Measurements from ENCODE around the gene PTPRG.
A peak's percentile ranks its signal among the peaks of the same experiment; 100 is the strongest.

The PTPRG gene

DNA sequence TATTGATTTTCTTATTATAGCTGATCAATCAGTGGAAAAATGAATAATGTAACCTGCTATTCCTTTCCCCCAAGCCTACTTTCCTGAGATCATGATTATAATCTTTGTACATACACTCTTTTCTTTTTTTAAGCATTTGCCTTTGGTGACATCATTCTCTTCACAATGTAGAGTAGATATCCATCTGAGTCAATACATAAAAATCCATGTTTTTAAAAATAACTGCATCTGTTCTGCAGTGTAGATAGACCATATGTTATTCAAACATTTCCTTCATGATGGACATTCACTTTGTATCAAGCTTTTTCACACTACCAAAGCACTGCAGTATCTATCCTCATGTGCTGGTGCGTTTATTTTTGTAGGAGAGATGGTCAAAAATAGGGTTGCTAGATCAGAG lies 211.1 kb downstream of the PTPRG start:
- H3K4me3 ChIP-seq (ENCODE audit: low read depth, low read length): no peak overlapping the region
- DNase-seq (ENCODE audit: low read depth): no peak

DNA sequence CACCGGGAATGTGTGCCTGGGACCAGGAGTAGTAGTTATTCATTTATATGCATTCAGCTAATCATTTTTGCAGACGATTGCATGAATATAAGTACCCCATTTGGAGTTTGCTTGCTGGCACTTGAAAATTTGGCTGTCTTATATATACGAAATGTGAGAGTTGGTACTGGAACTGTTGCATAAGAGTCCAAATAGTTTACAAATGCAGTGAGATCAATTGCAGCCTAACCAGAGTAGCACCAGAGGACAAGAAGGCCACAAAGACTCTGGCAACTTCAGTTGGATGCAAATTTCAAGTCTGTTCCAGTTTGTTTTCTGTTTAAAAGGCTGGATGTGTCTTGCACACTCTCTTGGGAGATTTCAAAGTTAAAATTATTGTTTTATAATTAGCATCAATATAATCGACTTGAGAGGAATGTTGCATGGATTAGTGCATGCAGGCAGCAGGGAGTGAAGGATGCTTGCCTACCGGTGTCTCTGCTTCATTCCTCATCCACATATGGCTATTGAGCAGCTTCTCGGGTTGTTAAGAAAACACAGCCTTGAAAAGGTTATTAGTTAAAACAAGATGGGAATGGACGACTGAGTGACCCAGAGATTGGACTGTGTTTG lies 213.0 kb downstream of the PTPRG start:
- no peak for DNase-seq (ENCODE audit: low read depth)

DNA sequence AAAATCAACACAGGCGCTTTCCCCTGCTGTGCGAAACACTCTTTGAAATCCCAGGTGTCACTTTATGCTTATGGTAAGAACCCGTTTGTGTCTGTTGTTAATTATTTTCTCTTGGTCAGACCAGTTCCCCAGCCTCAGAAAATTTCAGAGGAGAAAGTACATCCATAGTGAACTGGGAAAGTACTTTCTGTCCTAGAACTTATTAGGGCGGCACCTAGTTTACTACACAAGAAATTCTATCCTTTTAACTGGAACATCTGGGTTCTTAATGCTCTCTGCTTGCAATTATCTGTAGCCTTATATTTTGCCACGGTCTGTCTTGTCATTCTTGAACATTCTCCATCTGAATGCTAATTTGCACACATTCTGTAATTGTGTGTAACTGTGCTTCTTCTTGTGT lies 215.0 kb downstream of the PTPRG start:
- no peak for DNase-seq (ENCODE audit: low read depth)
- H3K4me3 ChIP-seq (ENCODE audit: low read depth, low read length): no peak overlapping the region

More for the DNA sequence above, 213.0 kb downstream of the PTPRG start:
- no peak overlapping the region for H3K4me3 ChIP-seq (ENCODE audit: low read depth, low read length)

DNA sequence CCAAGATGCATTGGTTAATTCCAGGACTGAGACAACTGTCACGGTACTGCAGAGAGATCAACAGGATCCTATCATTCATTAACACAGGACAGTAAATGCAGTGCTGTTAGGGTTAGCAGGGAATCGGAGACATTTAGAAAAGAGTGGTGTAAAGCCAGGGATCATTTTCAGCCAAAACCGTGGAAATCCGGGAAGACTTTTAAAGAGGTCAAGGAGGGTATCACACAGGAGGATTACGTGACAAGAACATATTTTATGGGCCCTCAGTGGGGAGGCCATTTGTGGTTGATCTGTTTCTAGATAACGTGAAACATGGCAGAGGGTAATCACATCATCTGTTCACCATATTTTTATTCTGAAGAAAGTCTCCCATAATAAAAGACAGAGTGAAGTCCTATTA lies 216.1 kb downstream of the PTPRG start:
- H3K4me3 ChIP-seq (ENCODE audit: low read depth, low read length): no peak overlapping the region
- DNase-seq (ENCODE audit: low read depth): no peak

DNA sequence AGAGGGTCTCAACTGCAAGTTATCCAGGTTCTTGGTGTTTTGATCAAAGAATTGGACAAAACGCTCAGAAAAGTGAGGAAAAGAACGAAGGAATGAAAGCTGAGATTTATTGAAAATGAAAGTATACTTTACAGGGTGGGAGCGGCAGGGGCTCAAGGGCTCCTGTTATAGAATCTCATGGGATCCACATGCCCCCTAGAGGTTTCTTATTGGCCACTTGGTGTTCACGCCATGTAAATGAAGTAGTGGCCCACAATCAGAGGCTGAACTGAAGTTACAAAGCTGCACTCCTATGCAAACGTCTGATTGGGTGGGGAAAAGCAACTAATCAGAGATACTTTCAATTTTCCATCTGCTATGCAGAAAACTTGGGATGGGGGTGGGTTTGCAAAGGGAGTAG lies 216.7 kb downstream of the PTPRG start:
- no peak overlapping the region for H3K4me3 ChIP-seq (ENCODE audit: low read depth, low read length)
- no peak for DNase-seq (ENCODE audit: low read depth)

DNA sequence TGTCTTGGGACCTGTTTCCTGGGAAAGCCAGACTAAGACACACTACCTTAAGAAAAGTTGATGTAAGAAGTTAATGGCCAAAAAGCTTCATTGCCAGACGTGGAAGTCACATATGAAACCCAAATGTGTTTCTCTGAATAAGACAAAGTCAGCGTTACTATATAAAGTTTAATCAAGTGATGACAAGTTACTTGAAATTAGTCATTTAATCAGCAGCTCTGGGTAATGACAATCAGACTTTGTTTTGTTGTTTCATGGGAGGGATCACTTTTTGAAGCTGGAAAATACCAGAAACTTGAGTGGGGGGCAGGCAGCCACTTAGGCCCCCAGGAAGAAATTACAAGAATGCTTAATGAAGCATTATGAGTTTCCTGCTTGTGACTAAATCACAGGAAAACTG lies 218.6 kb downstream of the PTPRG start:
- no peak overlapping the region for H3K4me3 ChIP-seq (ENCODE audit: low read depth, low read length)
- no peak for DNase-seq (ENCODE audit: low read depth)

DNA sequence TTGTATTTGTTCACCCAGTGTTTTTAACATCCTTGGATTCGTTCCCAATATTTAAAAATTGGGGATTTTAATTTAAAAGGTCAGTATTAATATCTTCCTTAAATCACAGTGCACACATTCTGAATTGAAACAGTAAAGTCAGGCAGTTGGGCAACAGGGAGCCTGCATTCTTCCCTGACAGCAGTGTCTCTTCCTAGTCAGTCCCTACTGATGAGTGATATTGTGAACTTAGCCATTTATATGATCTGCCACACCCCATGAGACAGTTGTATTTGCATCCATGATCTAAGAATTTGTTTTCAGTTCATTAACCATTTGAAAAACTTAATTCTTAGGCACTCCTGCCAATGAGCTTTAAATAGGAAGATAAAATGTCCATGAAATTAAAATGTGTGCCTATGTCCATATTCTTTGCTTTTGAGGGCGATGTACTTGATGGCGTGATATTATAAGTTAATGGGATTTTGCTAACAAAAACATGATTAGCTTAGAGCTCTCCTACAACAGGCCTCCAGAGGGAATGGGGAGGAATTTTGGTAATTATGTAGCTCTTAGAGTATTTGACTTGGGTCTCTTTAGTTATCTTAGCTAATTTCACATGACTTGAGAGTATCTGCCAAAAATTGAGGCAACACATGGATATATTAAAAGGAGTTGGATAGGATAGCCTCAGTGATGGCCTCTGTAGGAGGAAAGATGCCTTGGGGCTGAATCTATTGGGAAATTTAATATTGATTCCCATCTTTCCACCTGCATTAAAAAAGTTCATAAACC lies 219.3 kb downstream of the PTPRG start:
- no peak overlapping the region for H3K4me3 ChIP-seq (ENCODE audit: low read depth, low read length)
- no peak for DNase-seq (ENCODE audit: low read depth)

DNA sequence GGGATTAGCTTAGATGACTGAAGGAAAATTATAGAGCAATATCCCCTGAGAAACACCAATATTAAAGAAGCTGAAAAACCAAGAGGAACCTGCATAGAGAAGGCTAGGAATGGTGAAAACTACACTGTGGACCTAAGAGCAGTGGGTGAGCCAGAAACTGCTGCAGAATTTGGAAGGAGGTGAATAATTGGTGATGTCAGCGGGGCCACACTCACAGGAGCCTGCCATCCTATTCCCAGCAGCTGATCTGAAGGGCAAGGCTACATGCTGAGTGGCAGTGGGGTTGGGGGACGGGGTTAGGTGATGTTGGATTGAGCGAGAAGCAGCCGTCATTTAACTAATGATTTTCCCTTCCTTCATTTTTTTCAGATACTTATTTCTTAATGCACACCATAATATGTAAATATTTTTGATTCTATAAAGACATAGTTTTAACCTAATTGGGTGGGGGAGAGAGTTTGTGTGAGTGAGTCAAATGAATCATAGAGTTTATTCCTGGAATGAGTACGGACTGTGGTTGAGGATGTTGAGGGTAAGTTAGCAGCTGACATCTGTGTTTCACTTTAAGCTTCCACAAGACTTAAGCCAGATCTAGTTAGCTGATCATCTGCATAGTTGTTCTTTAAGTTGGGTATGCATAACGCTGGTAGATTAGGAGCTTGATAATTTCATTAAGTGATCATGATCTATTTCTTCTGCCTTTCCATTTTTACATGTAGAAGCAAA lies 222.8 kb downstream of the PTPRG start:
- no peak overlapping the region for H3K4me3 ChIP-seq (ENCODE audit: low read depth, low read length)
- peak; percentile 58 for DNase-seq (ENCODE audit: low read depth)

DNA sequence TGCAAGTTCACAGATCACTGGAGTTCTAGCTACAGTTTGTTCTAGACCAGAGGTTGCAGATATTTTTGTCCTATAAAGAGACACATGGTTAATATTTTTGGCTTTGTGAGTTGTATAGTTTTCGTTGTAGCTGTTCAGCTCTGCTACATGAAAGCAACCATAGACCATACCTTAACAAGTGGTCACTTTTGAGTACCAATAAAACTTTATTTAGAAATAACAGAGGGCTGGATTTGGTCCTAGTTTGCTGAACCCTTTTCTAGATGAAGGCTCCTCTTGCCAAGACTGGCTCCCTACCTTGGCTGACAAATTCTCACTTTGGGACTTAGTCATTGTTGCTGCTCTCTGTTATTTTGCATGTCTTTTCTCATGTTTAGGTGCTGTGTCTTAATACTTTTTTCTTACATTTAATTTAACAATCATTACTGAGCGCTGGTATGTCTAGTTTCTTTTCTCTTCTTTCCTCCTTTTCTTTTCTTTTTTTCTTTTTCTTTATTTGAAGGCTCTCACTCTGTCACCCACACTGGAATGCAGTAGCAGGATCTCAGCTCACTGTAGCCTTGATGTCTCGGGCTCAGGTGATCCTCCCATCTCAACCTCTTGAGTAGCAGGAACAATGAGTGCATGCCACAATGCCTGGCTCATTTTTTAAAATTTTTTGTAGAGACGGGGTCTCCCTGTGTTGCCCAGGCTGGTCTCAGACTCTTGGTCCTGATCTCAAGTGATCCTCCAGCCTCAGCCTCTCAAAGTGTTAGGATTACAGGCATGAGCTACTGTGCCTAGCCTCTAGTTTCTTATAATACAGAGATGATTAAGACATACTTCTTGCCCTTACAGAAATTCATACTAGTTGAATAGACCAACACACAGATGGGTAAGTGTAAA lies 227.5 kb downstream of the PTPRG start:
- no peak overlapping the region for H3K4me3 ChIP-seq (ENCODE audit: low read depth, low read length)
- DNase-seq (ENCODE audit: low read depth): no peak

DNA sequence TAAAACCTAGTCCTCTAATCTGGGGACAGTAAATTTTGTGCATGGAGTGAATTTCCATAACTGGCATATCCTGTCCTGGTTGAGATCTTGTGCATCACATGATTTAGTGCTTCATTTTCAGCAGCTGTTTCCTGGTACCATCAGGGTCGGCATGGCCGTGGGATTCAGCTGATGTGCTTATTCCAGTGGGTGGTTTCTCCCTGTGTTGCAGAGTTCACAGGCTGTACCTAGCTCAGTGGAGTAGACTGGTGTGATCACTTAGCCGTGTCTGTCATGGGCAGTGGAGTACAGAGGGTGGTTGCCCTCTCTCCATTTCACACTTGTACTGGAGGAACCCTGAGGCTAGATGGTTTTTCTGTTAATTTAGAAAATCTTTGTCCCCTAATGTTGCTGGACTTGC lies 228.5 kb downstream of the PTPRG start:
- no peak overlapping the region for H3K4me3 ChIP-seq (ENCODE audit: low read depth, low read length)
- DNase-seq (ENCODE audit: low read depth): no peak

DNA sequence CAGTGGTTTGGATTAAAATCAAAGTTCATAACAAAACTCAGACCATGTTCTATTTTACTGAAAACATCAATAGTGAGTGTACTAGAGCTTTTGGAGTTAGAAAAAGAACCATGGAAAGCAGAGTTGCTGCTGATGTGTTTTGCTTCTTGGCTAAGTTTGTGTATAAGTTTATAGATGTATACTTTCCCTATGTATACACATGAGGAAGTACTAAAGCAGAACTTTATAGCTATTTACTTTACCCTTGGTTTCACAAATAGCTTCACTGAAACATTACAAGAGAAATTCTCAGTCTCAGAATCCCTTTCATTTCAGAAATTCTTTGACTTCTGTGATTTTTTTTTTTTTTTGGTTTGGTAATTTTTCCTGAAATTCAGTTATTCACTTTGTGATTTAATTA lies 229.0 kb downstream of the PTPRG start:
- no peak overlapping the region for H3K4me3 ChIP-seq (ENCODE audit: low read depth, low read length)
- no peak for DNase-seq (ENCODE audit: low read depth)

DNA sequence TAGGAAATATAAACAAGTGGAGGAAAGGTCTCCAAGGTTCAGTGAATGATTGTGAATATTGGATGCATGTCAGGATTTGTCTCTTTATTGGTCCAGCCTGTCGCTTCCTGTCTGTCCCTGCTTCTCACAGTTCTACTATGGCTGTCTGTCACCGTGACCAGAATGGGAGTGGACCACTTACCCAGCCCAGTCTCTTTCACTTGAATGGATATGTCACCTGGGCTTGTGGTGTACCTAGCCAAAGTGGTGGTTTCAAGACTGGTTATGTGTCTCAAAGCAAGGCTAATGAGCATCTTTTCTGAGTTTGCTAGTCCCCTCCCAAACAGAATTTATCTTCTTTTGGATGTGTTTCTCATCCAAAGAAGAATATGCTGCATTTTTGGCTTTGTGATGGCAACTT lies 231.7 kb downstream of the PTPRG start:
- H3K4me3 ChIP-seq (ENCODE audit: low read depth, low read length): no peak overlapping the region
- no peak for DNase-seq (ENCODE audit: low read depth)

DNA sequence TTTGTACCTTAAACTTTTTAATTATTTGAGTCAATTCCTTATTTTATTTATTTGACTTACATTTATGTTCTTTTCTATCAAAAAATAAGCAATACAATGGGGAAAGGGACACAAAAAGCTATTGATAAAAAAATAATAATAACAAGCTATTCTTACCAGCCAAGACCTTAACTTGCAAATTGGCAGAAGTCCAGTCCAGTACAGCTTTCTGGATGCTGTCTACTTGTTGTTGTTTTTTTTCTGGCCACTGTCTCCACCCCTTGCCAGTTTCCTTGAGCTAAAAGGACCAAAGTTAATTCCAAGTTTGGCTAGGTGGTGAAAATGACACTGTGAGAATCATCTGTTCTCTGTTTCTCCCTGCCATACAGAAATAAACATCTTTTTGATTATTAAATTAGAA lies 232.2 kb downstream of the PTPRG start:
- no peak overlapping the region for H3K4me3 ChIP-seq (ENCODE audit: low read depth, low read length)
- no peak for DNase-seq (ENCODE audit: low read depth)

DNA sequence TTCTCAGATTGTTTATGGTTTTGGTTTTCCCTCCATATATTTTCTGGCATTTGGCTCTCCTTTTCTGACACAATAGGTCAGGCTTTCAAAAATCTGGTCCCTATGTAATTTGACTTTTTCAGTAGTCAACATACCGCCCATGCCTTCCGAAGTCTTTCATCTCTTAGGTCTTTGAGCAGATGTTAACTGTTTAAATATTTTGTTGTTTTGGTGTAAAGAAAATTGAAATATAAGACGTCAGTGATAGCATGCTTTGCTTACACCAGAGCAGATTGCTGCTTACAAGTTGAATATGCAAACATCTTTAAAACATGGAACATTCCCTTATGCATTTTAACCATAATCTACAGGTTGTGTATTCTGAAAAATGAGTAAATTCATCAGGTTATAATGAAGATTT lies 233.0 kb downstream of the PTPRG start:
- DNase-seq (ENCODE audit: low read depth): no peak
- H3K4me3 ChIP-seq (ENCODE audit: low read depth, low read length): no peak overlapping the region

DNA sequence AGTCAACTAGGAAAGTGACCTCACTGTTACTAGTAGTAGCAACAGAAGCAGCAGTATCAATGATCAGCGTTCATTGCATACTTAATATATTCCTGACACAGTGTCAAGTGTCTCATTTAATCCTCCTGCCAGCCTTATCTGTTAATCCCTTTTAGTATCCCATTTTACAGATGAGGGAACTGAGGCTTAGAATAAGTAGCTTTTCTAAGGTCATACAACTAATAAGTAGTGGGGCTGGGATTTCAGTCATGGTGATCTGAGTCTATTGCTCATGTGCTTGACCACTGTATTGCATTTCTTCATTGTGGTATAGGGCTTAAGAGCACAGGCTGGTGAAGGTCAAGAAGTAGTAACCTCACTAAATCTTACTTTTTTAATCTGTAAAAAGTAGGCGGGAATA lies 233.6 kb downstream of the PTPRG start:
- no peak overlapping the region for H3K4me3 ChIP-seq (ENCODE audit: low read depth, low read length)
- no peak for DNase-seq (ENCODE audit: low read depth)

DNA sequence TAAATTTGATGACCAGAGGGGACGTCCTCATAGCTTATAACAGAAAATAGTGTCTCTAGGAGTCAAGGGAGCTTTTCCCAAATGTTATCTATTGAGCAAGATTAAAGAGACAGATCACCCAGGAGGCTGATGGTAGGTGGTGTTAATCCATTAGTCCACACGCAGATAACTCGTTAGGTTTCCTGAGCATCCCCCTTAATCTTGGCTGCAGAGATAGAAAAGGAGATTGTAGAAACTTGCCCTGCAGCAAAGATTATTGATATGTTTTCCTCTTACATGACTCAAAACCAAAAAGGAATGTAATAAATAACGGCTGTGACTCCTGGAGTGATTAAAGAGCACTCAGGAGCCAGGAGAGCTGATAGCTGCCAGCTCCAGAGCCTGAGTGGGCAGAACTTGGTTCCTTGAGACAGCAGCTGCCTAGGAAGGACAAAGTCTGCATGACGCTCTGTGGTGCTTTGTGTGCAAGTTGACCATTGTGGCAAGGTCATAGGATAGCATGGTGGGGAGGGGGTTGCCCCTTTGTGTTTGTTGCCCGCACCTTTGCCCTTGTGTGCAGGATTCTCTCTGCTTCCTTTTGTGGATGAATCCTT lies 234.8 kb downstream of the PTPRG start:
- H3K4me3 ChIP-seq (ENCODE audit: low read depth, low read length): no peak overlapping the region
- no peak for DNase-seq (ENCODE audit: low read depth)

DNA sequence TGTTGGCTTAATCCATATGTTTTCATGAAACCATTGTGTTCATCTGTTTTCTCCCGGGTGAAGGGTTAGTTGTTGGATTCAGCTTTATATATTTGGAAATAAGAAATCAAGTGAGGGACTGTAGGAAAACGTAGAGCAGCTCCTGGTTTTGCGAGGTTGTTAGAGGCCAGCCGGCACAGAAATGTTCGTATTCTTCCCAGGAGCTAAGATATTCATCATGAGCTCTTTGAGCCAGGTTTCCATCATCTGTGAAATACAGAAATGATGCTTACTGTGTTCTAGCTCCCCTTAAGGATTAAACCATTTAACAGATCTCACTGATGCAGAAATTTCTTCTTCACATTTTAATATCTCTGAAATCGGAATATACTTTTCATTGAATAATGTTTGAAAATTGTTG lies 235.5 kb downstream of the PTPRG start:
- no peak for DNase-seq (ENCODE audit: low read depth)
- no peak overlapping the region for H3K4me3 ChIP-seq (ENCODE audit: low read depth, low read length)

DNA sequence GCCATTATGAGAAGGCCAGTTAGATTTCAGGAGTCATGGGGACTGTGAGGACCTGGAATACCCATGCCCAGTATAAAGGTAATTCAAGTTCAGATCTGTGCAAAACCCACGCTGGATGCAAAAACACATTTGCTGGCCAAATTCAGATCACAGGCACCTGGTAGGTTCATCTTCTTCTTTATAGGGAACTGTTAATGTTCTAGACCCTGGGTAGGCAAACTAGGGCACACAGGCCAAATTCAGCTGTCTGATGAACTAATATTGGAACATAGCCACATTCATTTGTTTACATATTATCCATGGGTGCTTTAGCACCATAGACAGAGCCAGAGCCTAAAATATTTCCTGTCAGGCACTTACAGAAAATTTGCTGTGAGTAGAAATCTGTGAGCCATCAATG lies 241.4 kb downstream of the PTPRG start:
- H3K4me3 ChIP-seq (ENCODE audit: low read depth, low read length): no peak overlapping the region
- no peak for DNase-seq (ENCODE audit: low read depth)

DNA sequence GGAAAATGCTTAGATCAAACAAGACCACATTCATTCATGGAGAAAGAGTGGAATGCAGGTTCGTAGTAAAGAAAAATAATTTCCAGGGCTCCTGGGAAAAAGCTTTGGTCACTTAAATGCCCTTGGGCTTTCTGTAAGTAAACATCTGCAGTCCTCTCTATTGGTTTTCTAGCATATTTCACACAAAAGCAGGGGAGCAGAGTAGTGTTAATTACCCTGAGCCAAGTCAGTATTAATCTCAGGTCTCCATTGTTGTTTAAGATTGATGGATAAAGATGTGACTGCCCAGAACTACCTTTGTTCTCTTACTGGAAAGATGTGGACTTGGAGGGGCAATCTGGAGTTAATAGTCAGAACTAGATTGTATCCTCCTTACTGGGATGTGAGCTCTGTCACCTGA lies 242.6 kb downstream of the PTPRG start:
- no peak for DNase-seq (ENCODE audit: low read depth)

DNA sequence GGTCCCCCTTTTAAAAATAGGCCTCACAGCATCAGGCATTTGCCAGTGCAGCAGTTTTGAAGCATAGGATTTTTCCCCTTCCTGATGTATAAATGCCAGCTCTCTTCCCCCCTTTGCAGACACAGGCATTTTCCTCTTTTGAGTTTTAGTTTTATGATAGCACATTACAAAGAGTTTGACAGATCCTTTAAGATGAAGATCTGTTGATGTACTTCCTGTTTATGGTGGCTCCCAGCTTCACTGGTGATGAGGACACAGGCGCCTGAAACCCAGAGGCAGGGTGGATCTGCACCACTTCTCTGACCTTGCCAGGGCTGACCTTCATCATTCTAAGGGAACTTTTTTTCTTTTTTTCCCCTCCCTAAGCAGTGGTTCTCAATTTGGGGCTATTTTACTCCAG lies 243.4 kb downstream of the PTPRG start:
- no peak for DNase-seq (ENCODE audit: low read depth)
- H3K4me3 ChIP-seq (ENCODE audit: low read depth, low read length): no peak overlapping the region

More for the DNA sequence above, 242.6 kb downstream of the PTPRG start:
- H3K4me3 ChIP-seq (ENCODE audit: low read depth, low read length): no peak overlapping the region
